A549 (cell line): ENCODE results near the gene FCRL2. TPM values are rescaled to one million over a fixed set of nuclear protein-coding genes. Genes with fewer than 3 reads are reported as not detected.

Experiments
- ATAC-seq, 2 experiments: fragments of 200-7000 bp in 1 of 2; fragments of >200 bp in 1 of 2; cut with Nextera tagmentation in 1 of 2; cut with Tn5 transposase in 1 of 2; 3 replicates each; pipeline versions ENCODE4 v1.8.0 to v1.9.1; 2018 to 2020; ENCODE audit warnings: mild to moderate bottlenecking in 1 of 2, moderate library complexity in 1 of 2
- CTCF ChIA-PET: fragments of 300-600 bp; sonication (Branson Sonifier 250); formaldehyde crosslinking; extraction: SDS; loops from one replicate; lab custom pipeline; 2021; ENCODE audit warnings: antibody characterized with exemption, inconsistent platforms; lab: Yijun Ruan, JAX
- POLR2A ChIA-PET: fragments of 350-600 bp; formaldehyde crosslinking; extraction: SDS; loops from one replicate; lab custom pipeline; 2021; ENCODE audit warnings: antibody characterized with exemption, inconsistent platforms; lab: Yijun Ruan, JAX
- DNase-seq, 2 experiments: peaks; one replicate each; pipeline versions ENCODE4 v3.0.0 to v3.0.0-alpha.2; 2011 to 2016; ENCODE audit warnings: low read depth in 1 of 2, low spot score in 1 of 2
- FAIRE-seq: peaks from 2 replicates; lab custom pipeline; 2011; peaks lifted over from hg19 to GRCh38; lab: Jason Lieb, UNC
- H3K27ac ChIP-seq, 2 experiments: fragments of >200 bp; sonication (Bioruptor Twin); formaldehyde crosslinking; 3 replicates each; pipeline ENCODE4 v1.5.1; 2016 to 2017
- H3K4me1 ChIP-seq: fragments of >200 bp; sonication (Bioruptor Twin); formaldehyde crosslinking; 3 replicates; pipeline ENCODE4 v1.6.1; 2016
- H3K4me2 ChIP-seq: fragments of >200 bp; sonication (Bioruptor Twin); formaldehyde crosslinking; 3 replicates; pipeline ENCODE4 v1.6.1; 2016
- H3K4me3 ChIP-seq: fragments of >200 bp; sonication (Bioruptor Twin); formaldehyde crosslinking; 3 replicates; pipeline ENCODE4 v1.5.1; 2016
- H3K9me3 ChIP-seq: fragments of >200 bp; sonication (Bioruptor Twin); formaldehyde crosslinking; 3 replicates; pipeline ENCODE4 v1.6.1; 2016
- ATOH8 ChIP-seq: fragments of 250-450 bp; sonication (Bioruptor Pico); IDR thresholded peaks from 2 replicates; pipeline ENCODE4 v1.5.0; 2020; ENCODE audit warnings: low read depth, mild to moderate bottlenecking, moderate library complexity
- BHLHE40 ChIP-seq: IDR thresholded peaks from 2 replicates; pipeline ENCODE4 v1.6.1; 2012; ENCODE audit warnings: low read depth, low read length, inconsistent platforms
- CTCF ChIP-seq: fragments of >200 bp; sonication (Bioruptor Twin); formaldehyde crosslinking; IDR thresholded peaks from 3 replicates; pipeline ENCODE4 v1.5.1; 2016
- EHMT2 ChIP-seq: fragments of 200-600 bp; sonication (generic); IDR thresholded peaks from 2 replicates; pipeline ENCODE4 v1.6.1; 2016; ENCODE audit warnings: antibody characterized with exemption, low read depth, mild to moderate bottlenecking, moderate library complexity
- FOSL2 ChIP-seq, 2 experiments: fragments of 450-650 bp in 1 of 2; fragments of >200 bp in 1 of 2; sonication (Bioruptor Twin) in 1 of 2; formaldehyde crosslinking; IDR thresholded peaks; 2 replicates each; pipeline versions ENCODE4 v1.5.0 to v1.6.1; 2016 to 2020; ENCODE audit warnings: mild to moderate bottlenecking in 1 of 2, moderate library complexity in 1 of 2
- HEYL ChIP-seq: fragments of 250-450 bp; sonication (Bioruptor Pico); IDR thresholded peaks from 2 replicates; pipeline ENCODE4 v1.8.0; 2021; ENCODE audit warnings: mild to moderate bottlenecking, moderate library complexity
- HMGXB4 ChIP-seq: fragments of 250-450 bp; sonication (Bioruptor Pico); IDR thresholded peaks from 2 replicates; pipeline ENCODE4 v1.5.0; 2021; ENCODE audit warnings: mild to moderate bottlenecking, moderate library complexity, borderline replicate concordance
- HOXA7 ChIP-seq: fragments of 250-450 bp; sonication (Bioruptor Pico); IDR thresholded peaks from 2 replicates; pipeline ENCODE4 v1.5.0; 2020; ENCODE audit warnings: mild to moderate bottlenecking, moderate library complexity
- JUNB ChIP-seq: fragments of >200 bp; sonication (Bioruptor Twin); formaldehyde crosslinking; IDR thresholded peaks from 2 replicates; pipeline ENCODE4 v1.6.1; 2016
- KDM1A ChIP-seq: fragments of 200-600 bp; sonication (generic); IDR thresholded peaks from 2 replicates; pipeline ENCODE4 v1.6.1; 2016; ENCODE audit warnings: low read depth, mild to moderate bottlenecking
- MAX ChIP-seq: IDR thresholded peaks from 2 replicates; pipeline ENCODE4 v1.6.1; 2012
- POLR2AphosphoS2 ChIP-seq: conservative IDR thresholded peaks from 2 replicates; pipeline ENCODE4 v1.6.1; 2012; ENCODE audit warnings: low read length, improper control_type of control experiment, inconsistent platforms
- RAD21 ChIP-seq, 2 experiments: fragments of >200 bp in 1 of 2; sonication (Bioruptor Twin) in 1 of 2; formaldehyde crosslinking in 1 of 2; IDR thresholded peaks in 1 of 2; conservative IDR thresholded peaks in 1 of 2; 2 replicates in 1 of 2; 3 replicates in 1 of 2; pipeline ENCODE4 v1.6.1; 2012 to 2018; ENCODE audit warnings: inconsistent platforms in 1 of 2
- RARB ChIP-seq: fragments of 250-450 bp; sonication (Bioruptor Pico); IDR thresholded peaks from 2 replicates; pipeline ENCODE4 v1.8.0; 2021; ENCODE audit warnings: mild to moderate bottlenecking, moderate library complexity
- RCOR1 ChIP-seq: fragments of 150-350 bp; IDR thresholded peaks from 2 replicates; pipeline ENCODE4 v1.6.1; 2014; ENCODE audit warnings: antibody characterized with exemption, low read length, low read depth
- RNF2 ChIP-seq: fragments of 200-600 bp; sonication (generic); IDR thresholded peaks from 2 replicates; pipeline ENCODE4 v1.6.1; 2016; ENCODE audit warnings: low read depth, mild to moderate bottlenecking, antibody characterized with exemption, moderate library complexity, borderline replicate concordance
- SMC3 ChIP-seq: fragments of >200 bp; sonication (Bioruptor Twin); formaldehyde crosslinking; IDR thresholded peaks from 3 replicates; pipeline ENCODE4 v1.6.1; 2018; ENCODE audit warnings: inconsistent platforms
- ZC3H11A ChIP-seq: fragments of 450-650 bp; IDR thresholded peaks from 2 replicates; pipeline ENCODE4 v1.6.1; 2014; ENCODE audit warnings: antibody characterized with exemption, mild to moderate bottlenecking
- ZNF302 ChIP-seq: fragments of 250-450 bp; sonication (Bioruptor Pico); IDR thresholded peaks from 2 replicates; pipeline ENCODE4 v1.9.0; 2021; ENCODE audit warnings: inconsistent platforms, mild to moderate bottlenecking, moderate library complexity
- WGBS: methylation state at CpG from one replicate; pipeline ENCODE4 v1.1.6; 2017; ENCODE audit errors: missing lambda C conversion rate; 5-methylcytosine and 5-hydroxymethylcytosine counted together
- polyA plus RNA-seq, 4 experiments: library from polyadenylated mRNA; depleted of rRNA in 3 of 4; stranded (reverse); fragments of >200 nt; fragmentation: RNase III in 1 of 4; extraction: RNeasy Plus Mini Kit Qiagen cat#74134 plus additional on column Dnase treatment in 1 of 4; gene quantifications; 2 replicates in 3 of 4; 3 replicates in 1 of 4; pipeline ENCODE4 v1.2.3, GENCODE V29; 2011 to 2017

Gene FCRL2
- polyA plus RNA-seq, 2 of the 4 experiments (the other 2 are of a cell fraction) = not detected

GRCh38 chr1:157770442-157771043 lies 6.4 kb downstream of the FCRL2 start:
- ChIA-PET POLR2A (no interaction called here), CTCF (interaction anchor here (1.3 kb wide), 1 partner anchor 23 kb away, joined by 3 read pairs; no protein-coding TSS in a partner anchor)
- H3K9me3 ChIP-seq = no peaks in the 10 kb centered on the region
- ATAC-seq (no peak), DNase-seq (peak in 1 of 2 experiments; percentile 10), FAIRE-seq (no peak)
- no peak overlapping the region for H3K4me2 ChIP-seq
- WGBS = 22% methylated on average over 9 of the region's 9 CpGs
- H3K4me1 ChIP-seq = no peaks in the 10 kb centered on the region
- no peak overlapping the region for H3K27ac ChIP-seq
- H3K4me3 ChIP-seq = no peak overlapping the region
- TF ChIP-seq JUNB = no peak
- no peak for TF ChIP-seq EHMT2
- TF ChIP-seq SMC3 = no peak
- no peak for TF ChIP-seq CTCF
- no peak for TF ChIP-seq HMGXB4 (CRISPR knock-in tag)
- no peak for TF ChIP-seq RNF2
- TF ChIP-seq KDM1A = no peak
- TF ChIP-seq POLR2AphosphoS2 = no peak
- no peak for TF ChIP-seq ATOH8 (CRISPR knock-in tag)
- no peak for TF ChIP-seq HOXA7
- no peak for TF ChIP-seq HEYL (CRISPR knock-in tag)

- no peaks in the 10 kb centered on the region for H3K4me1 ChIP-seq
- ChIA-PET POLR2A (no interaction called here), CTCF (no interaction called here)
- ATAC-seq (no peak), DNase-seq (no peak)
- no peak overlapping the region for H3K4me3 ChIP-seq
- TF ChIP-seq BHLHE40 = no peak
- no peak for TF ChIP-seq ZNF302
- TF ChIP-seq RCOR1 = no peak
- TF ChIP-seq, all 56 proteins: peak for 0
- no peaks in the 10 kb centered on the region for H3K9me3 ChIP-seq
- H3K4me2 ChIP-seq = no peak overlapping the region
- FAIRE-seq = no peak
- H3K27ac ChIP-seq = no peak overlapping the region
Measured at GRCh38 chr1:157766792-157767191, 10.1 kb downstream of the FCRL2 start.

- ChIA-PET POLR2A (no interaction called here), CTCF (interaction anchor here (0.6 kb wide), 1 partner anchor 658 kb away, joined by 3 read pairs; no protein-coding TSS in a partner anchor)
- H3K4me1 ChIP-seq = no peaks in the 10 kb centered on the region
- H3K27ac ChIP-seq = no peak overlapping the region
- DNase-seq (no peak), ATAC-seq (no peak), FAIRE-seq (no peak)
- 24% methylated on average over 4 of the region's 4 CpGs for WGBS
- TF ChIP-seq ZC3H11A (no peak), RARB (CRISPR knock-in tag) (no peak), RAD21 (conservative IDR thresholded peaks at IDR 0.05 in 1 of 2, IDR thresholded peaks at IDR 0.05 in 1 of 2) (no peak), HEYL (CRISPR knock-in tag) (no peak), MAX (no peak), FOSL2 (IDR thresholded peaks at IDR 0.05) (no peak), FOSL2 (CRISPR knock-in tag; IDR thresholded peaks at IDR 0.05) (no peak), POLR2AphosphoS2 (no peak), RCOR1 (no peak)
- no peaks in the 10 kb centered on the region for H3K9me3 ChIP-seq
- no peak overlapping the region for H3K4me2 ChIP-seq
- H3K4me3 ChIP-seq = no peak overlapping the region
Measured at GRCh38 chr1:157758018-157758417, 18.9 kb downstream of the FCRL2 start.
